Calu3 (cell line): ENCODE measurements around the gene HSPB3. TPM values are rescaled to one million over a fixed set of nuclear protein-coding genes. Genes with fewer than 3 reads are reported as not detected.
"Not testable (repeated sequence)": the region's sequence is repeated elsewhere in the genome, so short reads cannot be mapped to it uniquely, and the experiment has no call there.

Source experiments
- BruUV-seq: library from RNA; stranded (reverse); fragments of 400-500 nt; replicated peaks from 2 replicates; lab custom pipeline; 2021; lab: Mats Ljungman, UMichigan
- CTCF ChIA-PET: fragments of 300-600 bp; sonication (Branson Sonifier 250); formaldehyde crosslinking; loops from one replicate; lab custom pipeline; 2022; ENCODE audit warnings: antibody characterized with exemption; lab: Charles Lee
- DNase-seq: peaks from one replicate; pipeline ENCODE4 v3.0.0; 2022
- H3K27ac Mint-ChIP-seq: one replicate; pipeline ENCODE4 v1.8.0; 2022; ENCODE audit warnings: mixed read lengths; ENCODE audit not compliant: unreplicated experiment
- H3K27me3 Mint-ChIP-seq: one replicate; pipeline ENCODE4 v1.8.0; 2022; ENCODE audit warnings: mixed read lengths; ENCODE audit not compliant: unreplicated experiment
- H3K36me3 Mint-ChIP-seq: one replicate; pipeline ENCODE4 v1.8.0; 2022; ENCODE audit warnings: mild to moderate bottlenecking, moderate library complexity, mixed read lengths; ENCODE audit not compliant: insufficient read depth, unreplicated experiment
- H3K4me1 Mint-ChIP-seq: one replicate; pipeline ENCODE4 v1.8.0; 2022; ENCODE audit warnings: mild to moderate bottlenecking, low read depth, mixed read lengths; ENCODE audit not compliant: unreplicated experiment
- H3K4me3 Mint-ChIP-seq: one replicate; pipeline ENCODE4 v1.8.0; 2022; ENCODE audit warnings: mild to moderate bottlenecking, low read depth, moderate library complexity, mixed read lengths; ENCODE audit not compliant: unreplicated experiment
- H3K9me3 Mint-ChIP-seq: one replicate; pipeline ENCODE4 v1.8.0; 2022; ENCODE audit warnings: low read depth, mixed read lengths; ENCODE audit not compliant: unreplicated experiment
- CTCF ChIP-seq: fragments of 200-600 bp; IDR thresholded peaks from one replicate; pipeline ENCODE4 v1.8.0; 2022; ENCODE audit warnings: antibody characterized with exemption; ENCODE audit not compliant: unreplicated experiment
- intact Hi-C: fragments of 100-400 bp; cut with micrococcal nuclease; formaldehyde crosslinking; loops from one replicate; pipeline ENCODE4 v1.10.0; 2022; ENCODE audit not compliant: unreplicated experiment
- total RNA-seq: library from RNA; stranded (reverse); gene quantifications from 2 replicates; pipeline ENCODE4 v1.2.3, GENCODE V29; 2022

HSPB3 gene
- total RNA-seq, 1 experiment from 2014 or later, result not detected

- Mint-ChIP-seq H3K27me3 (peaks cover 35% of the 10 kb centered on the region), H3K9me3 (peaks cover 2% of the 10 kb centered on the region), H3K4me1 (no peaks in the 10 kb centered on the region), H3K4me3 (no peak overlapping the region), H3K36me3 (no peaks in the 10 kb centered on the region), H3K27ac (no peak overlapping the region)
- no TSS peak for BruUV-seq
- CTCF ChIA-PET, result no interaction called here
- DNase-seq, result no peak
- intact Hi-C loops, result no loop called here
- no peak for TF ChIP-seq CTCF
Observed at GRCh38 chr5:54484219-54484894, 28.9 kb downstream of the HSPB3 start.

GRCh38 chr5:54485659-54486058 is 30.2 kb downstream of the HSPB3 start:
- H3K4me3 Mint-ChIP-seq, CTCF ChIA-PET, BruUV-seq, DNase-seq, intact Hi-C loops, H3K36me3 Mint-ChIP-seq, H3K4me1 Mint-ChIP-seq, H3K9me3 Mint-ChIP-seq, H3K27ac Mint-ChIP-seq: not testable (repeated sequence)
- H3K27me3 Mint-ChIP-seq, result peaks cover 33% of the 10 kb centered on the region

GRCh38 chr5:54489648-54489979 is 34.1 kb downstream of the HSPB3 start:
- peaks cover 42% of the 10 kb centered on the region for H3K27me3 Mint-ChIP-seq
- intact Hi-C loops, result loop anchor here (1.0 kb wide), 2 partner anchors 42 to 46 kb away; no protein-coding TSS in a partner anchor
- not testable (repeated sequence) for DNase-seq, H3K36me3 Mint-ChIP-seq, H3K27ac Mint-ChIP-seq, H3K4me3 Mint-ChIP-seq, BruUV-seq, H3K9me3 Mint-ChIP-seq, H3K4me1 Mint-ChIP-seq
- CTCF ChIA-PET, result interaction anchor here (0.8 to 3.1 kb wide), 7 partner anchors 9 to 406 kb away, joined by 3 to 15 read pairs (median 5); no protein-coding TSS in a partner anchor

- Mint-ChIP-seq H3K27ac (no peak overlapping the region), H3K36me3 (no peaks in the 10 kb centered on the region), H3K9me3 (no peaks in the 10 kb centered on the region), H3K4me1 (no peaks in the 10 kb centered on the region), H3K27me3 (peaks cover 47% of the 10 kb centered on the region), H3K4me3 (no peak overlapping the region)
- no peak for TF ChIP-seq CTCF
- CTCF ChIA-PET, result no interaction called here
- intact Hi-C loops, result no loop called here
- DNase-seq, result no peak
- BruUV-seq, result no TSS peak
Observed at GRCh38 chr5:54491326-54491725, 35.8 kb downstream of the HSPB3 start.

- no peaks in the 10 kb centered on the region for H3K36me3 Mint-ChIP-seq
- no peaks in the 10 kb centered on the region for H3K9me3 Mint-ChIP-seq
- intact Hi-C loops, result no loop called here
- no peak for TF ChIP-seq CTCF
- H3K27me3 Mint-ChIP-seq, result peaks cover 47% of the 10 kb centered on the region
- no peak overlapping the region for H3K4me3 Mint-ChIP-seq
- no TSS peak for BruUV-seq
- no peak for DNase-seq
- no peaks in the 10 kb centered on the region for H3K4me1 Mint-ChIP-seq
- no peak overlapping the region for H3K27ac Mint-ChIP-seq
- CTCF ChIA-PET, result no interaction called here
Observed at GRCh38 chr5:54492178-54492577, 36.7 kb downstream of the HSPB3 start.
